GM19468 (cell line): ENCODE measurements around the gene SYCP1.

Experiments
- ATAC-seq: cut with Tn5 transposase; IDR thresholded peaks from one replicate; pipeline ENCODE4 v1.9.1; 2021; ENCODE audit warnings: mild to moderate bottlenecking, moderate library complexity, moderate number of reproducible peaks; ENCODE audit not compliant: unreplicated experiment; ENCODE audit errors: extremely low read depth

Gene SYCP1

DNA sequence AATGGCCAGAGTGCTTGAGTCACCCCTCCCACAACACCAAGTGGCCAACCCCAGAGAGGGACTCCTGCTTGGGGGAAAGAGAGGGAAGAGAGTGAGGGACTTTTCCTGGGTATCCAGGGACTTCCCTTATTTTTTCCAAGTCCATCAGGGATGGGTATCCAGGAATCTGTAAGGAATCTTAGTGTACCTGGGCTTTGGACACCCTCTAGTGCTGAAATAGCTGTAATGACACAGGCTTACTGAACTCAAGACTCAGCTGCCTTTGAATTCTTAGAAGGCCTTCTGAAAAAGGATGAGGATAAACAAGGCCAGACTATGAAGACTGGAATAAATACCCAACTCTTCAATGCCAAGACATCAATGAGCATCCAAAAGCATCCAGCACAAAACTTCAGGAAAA, 187.0 kb downstream of the SYCP1 start:
- no peak for ATAC-seq
